Kidney (tissue), 14 donors: Measurements from ENCODE around the gene NTRK1. TPM values are rescaled to one million over a fixed set of nuclear protein-coding genes. Genes with fewer than 3 reads are reported as not detected.
A peak's percentile ranks its signal among the peaks of the same experiment; 100 is the strongest.

Experiments used
- DNase-seq, 5 donors: peaks; one replicate each; pipeline ENCODE4 v3.0.0-alpha.2; 2013 to 2020
- FAIRE-seq: peaks from 2 replicates; lab custom pipeline; 2012; peaks lifted over from hg19 to GRCh38; lab: Jason Lieb, UNC
- H3K27ac ChIP-seq, 2 donors: one replicate each; pipeline ENCODE4 v1.7.0; 2013; ENCODE audit warnings: low read depth in 2 of 2, low read length in 2 of 2, inconsistent platforms in 1 of 2
- H3K27me3 ChIP-seq: one replicate; pipeline ENCODE4 v1.7.1; 2013; ENCODE audit warnings: low read length, inconsistent platforms; ENCODE audit not compliant: control insufficient read depth, insufficient read depth
- H3K36me3 ChIP-seq, 3 donors: one replicate each; pipeline versions ENCODE4 v1.7.0 to v1.7.1; 2013; ENCODE audit warnings: low read length in 3 of 3, control low read depth in 1 of 3, inconsistent platforms in 1 of 3; ENCODE audit not compliant: insufficient read depth in 3 of 3, control insufficient read depth in 2 of 3
- H3K4me1 ChIP-seq, 3 donors: one replicate each; pipeline versions ENCODE4 v1.7.0 to v1.7.1; 2013; ENCODE audit warnings: low read length in 3 of 3, inconsistent platforms in 1 of 3, low read depth in 1 of 3; ENCODE audit not compliant: control insufficient read depth in 2 of 3, insufficient read depth in 2 of 3
- H3K4me3 ChIP-seq, 3 donors: one replicate each; pipeline versions ENCODE4 v1.7.0 to v1.8.1; 2013; ENCODE audit warnings: low read length in 3 of 3, control low read depth in 1 of 3, inconsistent platforms in 1 of 3
- H3K9ac ChIP-seq, 3 donors: one replicate each; pipeline versions ENCODE4 v1.7.0 to v1.7.1; 2013; ENCODE audit warnings: low read length in 3 of 3, control low read depth in 1 of 3, inconsistent platforms in 1 of 3
- H3K9me3 ChIP-seq, 3 donors: one replicate each; pipeline versions ENCODE4 v1.7.0 to v1.7.1; 2013; ENCODE audit warnings: low read length in 3 of 3, control low read depth in 1 of 3, inconsistent platforms in 1 of 3; ENCODE audit not compliant: control insufficient read depth in 2 of 3, insufficient read depth in 1 of 3
- CTCF ChIP-seq: IDR thresholded peaks from 3 replicates; pipeline ENCODE4 v1.5.1; 2012; ENCODE audit warnings: mild to moderate bottlenecking, moderate library complexity, borderline replicate concordance; ENCODE audit not compliant: insufficient read depth; ENCODE audit errors: extremely low read depth
- intact Hi-C: fragments of 100-400 bp; cut with DNase I; formaldehyde crosslinking; loops from one replicate; pipeline ENCODE4 v1.11.1; 2022
- polyA plus RNA-seq: library from polyadenylated mRNA; stranded (reverse); fragments of 350-450 nt; fragmentation: Illumina TruSeq; extraction: RNeasy Lipid Tissue Mini Kit (QIAGEN cat#74804); gene quantifications from one replicate; pipeline ENCODE4 v1.2.3, GENCODE V29; 2014; ENCODE audit warnings: low read depth, low replicate concordance; ENCODE audit not compliant: insufficient read depth
- total RNA-seq: library from RNA; stranded (reverse); fragmentation: NEBNext Ultra II Directional; extraction: Animal tissue kit (Norgen Biotek cat#: 25700); gene quantifications from one replicate; pipeline ENCODE4 v1.2.1, GENCODE V29; 2021
- donor health status: control.
- donor health status: control.
- donor health status: control.
- donor health status: control.
- donor health status: control.
- donor health status: DM: yes; HTN: yes; CAD: no.
- donor health status: Normal renal cell carcinoma (clear cell type).

NTRK1 gene
- total and polyA plus RNA-seq, 2 donors from 2014 or later = 1.0 to 1.3 TPM

- intact Hi-C loops = no loop called here
- peak; percentile 94 to 97 (median 94) for DNase-seq
- no peaks in the 10 kb centered on the region for H3K9me3 ChIP-seq
- no peak overlapping the region for H3K9ac ChIP-seq
- no peaks in the 10 kb centered on the region for H3K36me3 ChIP-seq
- FAIRE-seq = no peak
- peak overlapping the region in 2 of 3 donors; percentile 16 to 18 for H3K4me3 ChIP-seq
- TF ChIP-seq CTCF = peak; percentile 65
- no peak overlapping the region for H3K27ac ChIP-seq
- no peaks in the 10 kb centered on the region for H3K27me3 ChIP-seq
- peaks cover 0 to 11% (median 0%) of the 10 kb centered on the region in 3 donors for H3K4me1 ChIP-seq
Measured at GRCh38 chr1:156892190-156893047, 31.8 kb downstream of the NTRK1 start.

GRCh38 chr1:156893048-156893953 lies 32.6 kb downstream of the NTRK1 start, which contains the start of gene PEAR1:
TSS of gene PEAR1 (plus strand) at chr1:156893718. CDS start at chr1:156903927, 10,209 bp downstream.
- peaks cover 0 to 13% (median 0%) of the 10 kb centered on the region in 3 donors for H3K4me1 ChIP-seq
- peak within 1 kb of the TSS in 1 of 3 donors; percentile 67 for H3K9ac ChIP-seq
- DNase-seq = peak; percentile 69 to 91 (median 82)
- H3K9me3 ChIP-seq = no peaks in the 10 kb centered on the region
- FAIRE-seq = no peak
- peak within 1 kb of the TSS; percentile 78 to 95 for H3K27ac ChIP-seq
- H3K27me3 ChIP-seq = no peaks in the 10 kb centered on the region
- intact Hi-C loops = no loop called here
- H3K36me3 ChIP-seq = no peaks in the 10 kb centered on the region
- TF ChIP-seq CTCF = no peak
- peak within 1 kb of the TSS; percentile 35 to 67 (median 53) for H3K4me3 ChIP-seq

- Histone ChIP-seq H3K4me3 (peak overlapping the region; percentile 35 to 67 (median 53)), H3K27me3 (no peaks in the 10 kb centered on the region), H3K9ac (peak overlapping the region in 1 of 3 donors; percentile 67), H3K4me1 (peaks cover 0 to 16% (median 4%) of the 10 kb centered on the region in 3 donors), H3K27ac (peak overlapping the region; percentile 78 to 95), H3K9me3 (no peaks in the 10 kb centered on the region), H3K36me3 (no peaks in the 10 kb centered on the region)
- no peak for TF ChIP-seq CTCF
- DNase-seq = peak in 1 of 5 donors; percentile 31
- FAIRE-seq = no peak
- intact Hi-C loops = no loop called here
Measured at GRCh38 chr1:156894001-156894400, 33.3 kb downstream of the NTRK1 start.
